ENCODE results near the gene HSPB7. TPM values are rescaled to one million over a fixed set of nuclear protein-coding genes. Genes with fewer than 3 reads are reported as not detected.
"Not testable (repeated sequence)": the region's sequence is repeated elsewhere in the genome, so short reads cannot be mapped to it uniquely, and the experiment has no call there.

The HSPB7 gene
- total RNA-seq, 1 donor from 2014 or later = not detected

- intact Hi-C loops (cut with micrococcal nuclease) = no loop called here
Observed at GRCh38 chr1:15988856-15989736, 28.7 kb downstream of the HSPB7 start.

GRCh38 chr1:15985611-15986297 is 32.1 kb downstream of the HSPB7 start:
- no peak overlapping the region for H3K27ac Mint-ChIP-seq
- intact Hi-C loops (cut with micrococcal nuclease) = no loop called here
- DNase-seq (ENCODE audit: low spot score) = no peak
- H3K27me3 Mint-ChIP-seq (ENCODE audit: insufficient read depth) = peaks cover 5% of the 10 kb centered on the region
- no peaks in the 10 kb centered on the region for H3K9me3 Mint-ChIP-seq
- H3K4me1 Mint-ChIP-seq (ENCODE audit: low read depth) = peaks cover 20% of the 10 kb centered on the region
- H3K36me3 Mint-ChIP-seq (ENCODE audit: low read depth) = no peaks in the 10 kb centered on the region
- H3K4me3 Mint-ChIP-seq = no peak overlapping the region

More at GRCh38 chr1:15988856-15989736, 28.7 kb downstream of the HSPB7 start:
- Mint-ChIP-seq H3K9me3 (no peaks in the 10 kb centered on the region), H3K27me3 (ENCODE audit: insufficient read depth) (peaks cover 5% of the 10 kb centered on the region), H3K36me3 (ENCODE audit: low read depth) (no peaks in the 10 kb centered on the region), H3K27ac (no peak overlapping the region), H3K4me3 (no peak overlapping the region), H3K4me1 (ENCODE audit: low read depth) (peaks cover 6% of the 10 kb centered on the region)
- DNase-seq (ENCODE audit: low spot score) = no peak

- intact Hi-C loops (cut with micrococcal nuclease) = no loop called here
- H3K36me3 Mint-ChIP-seq (ENCODE audit: low read depth) = no peaks in the 10 kb centered on the region
Observed at GRCh38 chr1:15983275-15983674, 34.6 kb downstream of the HSPB7 start.

GRCh38 chr1:15981679-15982078 is 36.2 kb downstream of the HSPB7 start:
- Mint-ChIP-seq H3K27me3 (ENCODE audit: insufficient read depth) (peaks cover 2% of the 10 kb centered on the region), H3K4me3 (no peak overlapping the region), H3K9me3 (no peaks in the 10 kb centered on the region)

More at GRCh38 chr1:15983275-15983674, 34.6 kb downstream of the HSPB7 start:
- DNase-seq (ENCODE audit: low spot score) = no peak
- H3K9me3 Mint-ChIP-seq = no peaks in the 10 kb centered on the region
- H3K27ac Mint-ChIP-seq = no peak overlapping the region
- H3K4me3 Mint-ChIP-seq = no peak overlapping the region
- H3K4me1 Mint-ChIP-seq (ENCODE audit: low read depth) = peaks cover 27% of the 10 kb centered on the region
- peaks cover 3% of the 10 kb centered on the region for H3K27me3 Mint-ChIP-seq (ENCODE audit: insufficient read depth)

GRCh38 chr1:15977947-15978346 is 39.9 kb downstream of the HSPB7 start:
- H3K9me3 Mint-ChIP-seq; intact Hi-C loops (cut with micrococcal nuclease); H3K4me3 Mint-ChIP-seq; H3K27me3 Mint-ChIP-seq (ENCODE audit: insufficient read depth); DNase-seq (ENCODE audit: low spot score); H3K27ac Mint-ChIP-seq: not testable (repeated sequence)
- H3K36me3 Mint-ChIP-seq (ENCODE audit: low read depth) = peaks cover 15% of the 10 kb centered on the region
- H3K4me1 Mint-ChIP-seq (ENCODE audit: low read depth) = peaks cover 39% of the 10 kb centered on the region

More at GRCh38 chr1:15981679-15982078, 36.2 kb downstream of the HSPB7 start:
- H3K36me3 Mint-ChIP-seq (ENCODE audit: low read depth) = no peaks in the 10 kb centered on the region
- H3K27ac Mint-ChIP-seq = no peak overlapping the region
- intact Hi-C loops (cut with micrococcal nuclease) = no loop called here
- peaks cover 30% of the 10 kb centered on the region for H3K4me1 Mint-ChIP-seq (ENCODE audit: low read depth)
- no peak for DNase-seq (ENCODE audit: low spot score)

- Mint-ChIP-seq H3K27me3 (ENCODE audit: insufficient read depth) (peaks cover 2% of the 10 kb centered on the region), H3K4me1 (ENCODE audit: low read depth) (peaks cover 51% of the 10 kb centered on the region), H3K9me3 (no peaks in the 10 kb centered on the region), H3K4me3 (peak within 1 kb of the TSS; percentile 89), H3K36me3 (ENCODE audit: low read depth) (peaks cover 28% of the 10 kb centered on the region), H3K27ac (peak within 1 kb of the TSS; percentile 93)
- intact Hi-C loops (cut with micrococcal nuclease) = loop anchor here (1.0 kb wide), 4 partner anchors 10 to 142 kb away; partner anchors contain the start of gene SPEN
- DNase-seq (ENCODE audit: low spot score) = peak; percentile 94
Observed at GRCh38 chr1:15975805-15976680, 41.8 kb downstream of the HSPB7 start, which contains the start of gene ZBTB17. ZBTB17 (minus strand) TSS chr1:15976101; CDS start chr1:15948495, 27,606 bp downstream.

GRCh38 chr1:15975358-15975804 is 42.5 kb downstream of the HSPB7 start:
- Mint-ChIP-seq H3K4me1 (ENCODE audit: low read depth) (peaks cover 58% of the 10 kb centered on the region), H3K27ac (peak overlapping the region; percentile 93), H3K36me3 (ENCODE audit: low read depth) (peaks cover 34% of the 10 kb centered on the region), H3K27me3 (ENCODE audit: insufficient read depth) (peaks cover 2% of the 10 kb centered on the region), H3K4me3 (peak overlapping the region; percentile 86), H3K9me3 (no peaks in the 10 kb centered on the region)
- intact Hi-C loops (cut with micrococcal nuclease) = loop anchor here (1.0 kb wide), 2 partner anchors 9 to 141 kb away; no protein-coding TSS in a partner anchor
- DNase-seq (ENCODE audit: low spot score) = peak; percentile 73

GRCh38 chr1:15974855-15975254 is 43.0 kb downstream of the HSPB7 start:
- H3K27ac Mint-ChIP-seq = peak overlapping the region; percentile 93
- DNase-seq (ENCODE audit: low spot score) = no peak
- peaks cover 39% of the 10 kb centered on the region for H3K36me3 Mint-ChIP-seq (ENCODE audit: low read depth)
- peaks cover 62% of the 10 kb centered on the region for H3K4me1 Mint-ChIP-seq (ENCODE audit: low read depth)
- intact Hi-C loops (cut with micrococcal nuclease) = loop anchor here (1.0 kb wide), 2 partner anchors 9 to 141 kb away; no protein-coding TSS in a partner anchor
- peak overlapping the region; percentile 86 for H3K4me3 Mint-ChIP-seq
- H3K27me3 Mint-ChIP-seq (ENCODE audit: insufficient read depth) = peaks cover 2% of the 10 kb centered on the region
- no peaks in the 10 kb centered on the region for H3K9me3 Mint-ChIP-seq

GRCh38 chr1:15973772-15974171 is 44.1 kb downstream of the HSPB7 start:
- intact Hi-C loops (cut with micrococcal nuclease) = no loop called here
- peaks cover 43% of the 10 kb centered on the region for H3K36me3 Mint-ChIP-seq (ENCODE audit: low read depth)
- peaks cover 60% of the 10 kb centered on the region for H3K4me1 Mint-ChIP-seq (ENCODE audit: low read depth)
- peak overlapping the region; percentile 76 for H3K27ac Mint-ChIP-seq
- no peaks in the 10 kb centered on the region for H3K27me3 Mint-ChIP-seq (ENCODE audit: insufficient read depth)
- H3K4me3 Mint-ChIP-seq = peak overlapping the region; percentile 3
- no peak for DNase-seq (ENCODE audit: low spot score)
- no peaks in the 10 kb centered on the region for H3K9me3 Mint-ChIP-seq

- H3K4me1 Mint-ChIP-seq (ENCODE audit: low read depth) = peaks cover 71% of the 10 kb centered on the region
- no peak for DNase-seq (ENCODE audit: low spot score)
- no peak overlapping the region for H3K27ac Mint-ChIP-seq
- H3K4me3 Mint-ChIP-seq = no peak overlapping the region
- peaks cover 52% of the 10 kb centered on the region for H3K36me3 Mint-ChIP-seq (ENCODE audit: low read depth)
- H3K27me3 Mint-ChIP-seq (ENCODE audit: insufficient read depth) = no peaks in the 10 kb centered on the region
- H3K9me3 Mint-ChIP-seq = no peaks in the 10 kb centered on the region
- intact Hi-C loops (cut with micrococcal nuclease) = no loop called here
Observed at GRCh38 chr1:15972409-15972808, 45.4 kb downstream of the HSPB7 start.

GRCh38 chr1:15970911-15971310 is 46.9 kb downstream of the HSPB7 start:
- Mint-ChIP-seq H3K27ac (peak overlapping the region; percentile 47), H3K9me3 (no peaks in the 10 kb centered on the region), H3K27me3 (ENCODE audit: insufficient read depth) (no peaks in the 10 kb centered on the region), H3K4me3 (no peak overlapping the region), H3K4me1 (ENCODE audit: low read depth) (peaks cover 75% of the 10 kb centered on the region), H3K36me3 (ENCODE audit: low read depth) (peaks cover 60% of the 10 kb centered on the region)
- DNase-seq (ENCODE audit: low spot score) = no peak
- intact Hi-C loops (cut with micrococcal nuclease) = no loop called here

- H3K4me3 Mint-ChIP-seq = no peak overlapping the region
- H3K27ac Mint-ChIP-seq = no peak overlapping the region
- H3K27me3 Mint-ChIP-seq (ENCODE audit: insufficient read depth) = no peaks in the 10 kb centered on the region
- H3K36me3 Mint-ChIP-seq (ENCODE audit: low read depth) = peaks cover 55% of the 10 kb centered on the region
- H3K9me3 Mint-ChIP-seq = no peaks in the 10 kb centered on the region
- intact Hi-C loops (cut with micrococcal nuclease) = loop anchor here (5.0 kb wide), 2 partner anchors 352 to 442 kb away; partner anchors contain the start of genes DDI2 and DNAJC16
- no peak for DNase-seq (ENCODE audit: low spot score)
- peaks cover 80% of the 10 kb centered on the region for H3K4me1 Mint-ChIP-seq (ENCODE audit: low read depth)
Observed at GRCh38 chr1:15969321-15969880, 48.4 kb downstream of the HSPB7 start.

All from activated T-helper 1 cell treated with anti-CD3 and anti-CD28 coated beads, Interleukin-12 subunit alpha, Interleukin-12 subunit beta, Interleukin-2, Interleukin-4 antibody, amounts not matched to agents 30 ng/mL and 10 ng/mL and 1 ng/mL, durations not matched to agents 14 hours and 24 hours and 36 hours (primary cell).